ENCODE data around the gene CUX1.
A peak's percentile ranks its signal among the peaks of the same experiment; 100 is the strongest.

DNA sequence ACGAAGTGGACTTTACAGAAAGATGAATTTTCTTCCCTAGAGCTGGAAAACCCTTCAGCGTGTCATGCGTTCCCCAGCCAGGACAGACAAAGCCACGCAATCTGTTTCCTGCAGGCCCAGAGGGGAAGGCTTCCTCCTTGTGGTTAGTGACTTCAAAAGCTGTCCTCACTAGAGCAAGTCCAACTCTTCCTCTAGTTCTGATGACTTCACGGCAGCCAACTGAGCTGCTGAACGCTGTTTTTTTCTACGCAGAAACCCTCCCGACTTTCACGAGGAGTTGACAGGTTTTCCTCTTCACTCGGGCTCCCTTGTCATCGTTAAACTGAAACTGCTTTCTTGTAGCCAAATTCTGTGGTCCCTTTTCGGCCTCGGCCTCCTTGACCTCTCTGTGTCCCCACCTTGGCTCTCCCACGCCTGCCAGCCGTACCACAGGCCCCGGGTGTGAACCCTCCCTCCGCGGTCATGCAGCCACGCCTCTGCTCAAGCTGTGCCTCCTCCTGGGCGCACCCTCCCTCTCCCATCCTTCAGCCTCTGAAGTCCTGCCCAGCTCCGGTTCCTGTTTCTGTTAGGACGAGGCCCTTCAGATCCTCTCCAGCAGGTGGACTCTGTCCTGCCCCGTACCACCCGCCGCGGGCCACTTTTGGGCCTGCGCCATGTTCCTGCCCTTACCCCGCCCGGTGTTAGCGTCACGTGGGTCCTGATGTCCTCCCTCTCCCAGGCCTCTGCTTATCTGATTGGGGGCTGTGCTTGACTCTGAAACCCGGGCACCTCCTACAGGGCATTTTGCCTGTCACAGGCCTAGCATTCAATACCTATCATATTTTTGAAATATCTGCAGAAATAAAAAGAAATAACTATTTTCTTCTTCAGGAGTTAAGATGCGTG is 39.3 kb downstream of the CUX1 start:
- TF ChIP-seq, protein P1, sequence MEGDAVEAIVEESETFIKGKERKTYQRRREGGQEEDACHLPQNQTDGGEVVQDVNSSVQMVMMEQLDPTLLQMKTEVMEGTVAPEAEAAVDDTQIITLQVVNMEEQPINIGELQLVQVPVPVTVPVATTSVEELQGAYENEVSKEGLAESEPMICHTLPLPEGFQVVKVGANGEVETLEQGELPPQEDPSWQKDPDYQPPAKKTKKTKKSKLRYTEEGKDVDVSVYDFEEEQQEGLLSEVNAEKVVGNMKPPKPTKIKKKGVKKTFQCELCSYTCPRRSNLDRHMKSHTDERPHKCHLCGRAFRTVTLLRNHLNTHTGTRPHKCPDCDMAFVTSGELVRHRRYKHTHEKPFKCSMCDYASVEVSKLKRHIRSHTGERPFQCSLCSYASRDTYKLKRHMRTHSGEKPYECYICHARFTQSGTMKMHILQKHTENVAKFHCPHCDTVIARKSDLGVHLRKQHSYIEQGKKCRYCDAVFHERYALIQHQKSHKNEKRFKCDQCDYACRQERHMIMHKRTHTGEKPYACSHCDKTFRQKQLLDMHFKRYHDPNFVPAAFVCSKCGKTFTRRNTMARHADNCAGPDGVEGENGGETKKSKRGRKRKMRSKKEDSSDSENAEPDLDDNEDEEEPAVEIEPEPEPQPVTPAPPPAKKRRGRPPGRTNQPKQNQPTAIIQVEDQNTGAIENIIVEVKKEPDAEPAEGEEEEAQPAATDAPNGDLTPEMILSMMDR (IDR thresholded peaks at IDR 0.05; ENCODE audit: insufficient read depth, low read length) = peak; percentile 25
- TF ChIP-seq, protein P2, sequence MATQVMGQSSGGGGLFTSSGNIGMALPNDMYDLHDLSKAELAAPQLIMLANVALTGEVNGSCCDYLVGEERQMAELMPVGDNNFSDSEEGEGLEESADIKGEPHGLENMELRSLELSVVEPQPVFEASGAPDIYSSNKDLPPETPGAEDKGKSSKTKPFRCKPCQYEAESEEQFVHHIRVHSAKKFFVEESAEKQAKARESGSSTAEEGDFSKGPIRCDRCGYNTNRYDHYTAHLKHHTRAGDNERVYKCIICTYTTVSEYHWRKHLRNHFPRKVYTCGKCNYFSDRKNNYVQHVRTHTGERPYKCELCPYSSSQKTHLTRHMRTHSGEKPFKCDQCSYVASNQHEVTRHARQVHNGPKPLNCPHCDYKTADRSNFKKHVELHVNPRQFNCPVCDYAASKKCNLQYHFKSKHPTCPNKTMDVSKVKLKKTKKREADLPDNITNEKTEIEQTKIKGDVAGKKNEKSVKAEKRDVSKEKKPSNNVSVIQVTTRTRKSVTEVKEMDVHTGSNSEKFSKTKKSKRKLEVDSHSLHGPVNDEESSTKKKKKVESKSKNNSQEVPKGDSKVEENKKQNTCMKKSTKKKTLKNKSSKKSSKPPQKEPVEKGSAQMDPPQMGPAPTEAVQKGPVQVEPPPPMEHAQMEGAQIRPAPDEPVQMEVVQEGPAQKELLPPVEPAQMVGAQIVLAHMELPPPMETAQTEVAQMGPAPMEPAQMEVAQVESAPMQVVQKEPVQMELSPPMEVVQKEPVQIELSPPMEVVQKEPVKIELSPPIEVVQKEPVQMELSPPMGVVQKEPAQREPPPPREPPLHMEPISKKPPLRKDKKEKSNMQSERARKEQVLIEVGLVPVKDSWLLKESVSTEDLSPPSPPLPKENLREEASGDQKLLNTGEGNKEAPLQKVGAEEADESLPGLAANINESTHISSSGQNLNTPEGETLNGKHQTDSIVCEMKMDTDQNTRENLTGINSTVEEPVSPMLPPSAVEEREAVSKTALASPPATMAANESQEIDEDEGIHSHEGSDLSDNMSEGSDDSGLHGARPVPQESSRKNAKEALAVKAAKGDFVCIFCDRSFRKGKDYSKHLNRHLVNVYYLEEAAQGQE (IDR thresholded peaks at IDR 0.05; ENCODE audit: insufficient replicate concordance, low read depth) = no peak
- TF ChIP-seq SPI1 (IDR thresholded peaks at IDR 0.05; ENCODE audit: borderline replicate concordance, low read depth) (peak; percentile 91), POLR2AphosphoS5 (IDR thresholded peaks at IDR 0.05; ENCODE audit: low read depth) (peak; percentile 86), GABPA (IDR thresholded peaks at IDR 0.05; ENCODE audit: low read depth) (0 out of 2 replicates have a peak, but pooled peaks have one; percentile 36)

Data from HL-60 (cell line).